ENCODE data around the gene PROSER1.
"Not testable (repeated sequence)": the region's sequence is repeated elsewhere in the genome, so short reads cannot be mapped to it uniquely, and the experiment has no call there.

The PROSER1 gene

DNA sequence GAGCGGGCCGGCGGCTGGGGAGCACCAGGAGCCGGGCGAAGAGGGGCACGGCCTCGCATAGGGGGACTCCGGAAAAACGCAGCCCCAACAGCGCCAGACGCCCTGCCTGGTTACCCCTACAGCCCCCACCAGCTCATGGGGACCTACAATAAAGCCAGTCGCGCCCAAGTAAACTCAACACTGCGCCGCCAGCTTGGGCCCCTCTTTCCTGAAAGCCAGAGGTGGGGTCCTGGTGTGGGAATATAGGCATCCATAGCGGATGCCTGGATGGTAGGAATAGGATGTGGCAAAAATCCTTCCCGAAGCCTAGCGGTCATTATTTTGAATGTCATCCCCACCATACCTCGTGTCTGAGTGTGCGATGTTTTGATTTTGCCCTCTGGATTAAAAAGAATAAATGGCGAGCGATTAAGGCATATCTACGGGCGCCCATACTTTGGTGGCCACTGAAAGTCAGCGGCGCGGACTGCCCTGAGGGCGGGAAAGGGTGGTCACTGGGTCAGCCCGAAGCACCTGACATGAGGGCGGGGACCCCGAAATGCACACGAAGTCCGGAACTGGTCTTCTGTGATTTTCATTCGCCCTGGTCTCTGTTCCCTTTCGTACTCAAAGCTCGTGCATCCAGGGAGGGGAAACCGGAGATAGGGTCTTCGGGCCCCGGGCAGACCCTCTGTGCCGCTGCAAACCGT is at the start of gene PROSER1, which contains the start of gene NHLRC3:
Gene PROSER1 (minus strand): TSS at position 210 of the 689 bp plus-strand sequence. CDS start 847 bp downstream, outside the sequence.
Gene NHLRC3 (plus strand): TSS at position 577 of the 689 bp plus-strand sequence. CDS start 184 bp downstream, outside the sequence.
- DNase-seq: peak; percentile 80

DNA sequence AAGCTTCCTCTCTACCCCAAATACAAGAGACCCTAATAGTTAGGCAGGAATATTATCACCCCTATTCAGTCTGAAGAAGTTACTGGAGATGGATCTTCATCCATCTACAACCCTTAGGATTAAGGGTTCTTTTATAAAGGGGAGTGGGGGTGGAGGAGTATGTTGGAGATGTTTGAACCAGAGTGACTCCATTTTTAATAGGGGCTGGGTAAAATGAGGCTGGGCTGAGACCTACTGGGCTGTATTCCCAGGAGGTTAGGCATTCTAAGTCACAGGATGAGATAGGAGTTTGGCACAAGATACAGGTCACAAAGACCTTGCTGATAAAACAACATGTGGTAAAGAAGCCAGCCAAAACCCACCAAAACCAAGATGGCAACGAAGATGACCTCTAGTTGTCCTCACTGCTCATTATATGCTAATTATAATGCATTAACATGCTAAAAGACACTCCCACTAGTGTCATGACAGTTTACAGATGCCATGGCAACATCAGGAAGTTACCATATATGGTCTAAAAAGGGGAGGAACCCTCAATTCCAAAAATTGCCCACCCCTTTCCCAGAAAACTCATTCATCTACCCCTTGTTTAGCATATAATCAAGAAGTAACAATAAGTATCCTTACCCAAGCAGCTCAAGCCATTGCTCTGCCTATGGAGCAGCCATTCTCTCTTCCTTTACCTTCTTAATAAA is 48.5 kb upstream of the PROSER1 start:
- DNase-seq: not testable (repeated sequence)

GRCh38 chr13:39073983-39074382 is 36.1 kb upstream of the PROSER1 start:
- no peak for DNase-seq

DNA sequence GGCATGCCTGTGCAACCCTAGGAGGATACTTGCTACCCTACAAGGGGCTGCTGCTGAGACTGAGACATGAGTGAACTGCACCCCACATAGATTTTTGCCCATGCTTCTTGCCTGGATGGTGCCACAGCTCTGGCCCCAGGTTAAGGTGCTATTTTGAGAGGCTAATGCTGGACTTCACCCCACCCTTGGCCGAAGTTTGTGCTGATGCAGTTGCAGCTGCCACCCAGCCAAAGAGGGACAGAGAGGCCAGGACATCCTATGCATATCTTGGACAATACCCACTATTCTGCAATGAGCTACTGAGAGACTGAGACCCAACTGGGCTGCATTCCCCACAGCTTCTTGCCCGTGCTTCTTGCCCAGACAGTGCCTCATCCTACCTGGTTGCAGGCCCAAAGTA is 35.0 kb upstream of the PROSER1 start:
- DNase-seq: no peak

- DNase-seq: no peak
Measured at GRCh38 chr13:39062004-39062403, 24.1 kb upstream of the PROSER1 start.

DNA sequence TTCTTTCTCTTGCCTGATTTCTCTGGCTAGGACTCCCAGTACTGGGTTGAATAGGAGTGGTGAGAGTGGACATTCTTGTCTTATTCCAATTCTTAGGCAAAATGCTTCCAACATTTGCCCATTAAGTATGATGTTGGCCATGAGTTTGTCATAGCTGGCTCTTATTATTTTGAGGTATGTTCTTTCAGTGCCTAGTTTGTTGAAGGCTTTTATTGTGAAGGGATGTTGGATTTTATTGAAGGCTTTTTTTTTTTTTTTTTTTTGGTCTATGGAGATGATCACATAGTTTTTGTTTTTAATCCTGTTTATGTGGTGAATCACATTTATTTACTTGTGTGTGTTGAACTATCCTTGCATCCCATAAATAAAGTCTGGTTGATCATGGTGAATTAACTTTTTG is 20.2 kb upstream of the PROSER1 start:
- no peak for DNase-seq

- DNase-seq: no peak
Measured at GRCh38 chr13:39056018-39056417, 18.1 kb upstream of the PROSER1 start.

- DNase-seq: no peak
Measured at GRCh38 chr13:39054112-39054511, 16.2 kb upstream of the PROSER1 start.

DNA sequence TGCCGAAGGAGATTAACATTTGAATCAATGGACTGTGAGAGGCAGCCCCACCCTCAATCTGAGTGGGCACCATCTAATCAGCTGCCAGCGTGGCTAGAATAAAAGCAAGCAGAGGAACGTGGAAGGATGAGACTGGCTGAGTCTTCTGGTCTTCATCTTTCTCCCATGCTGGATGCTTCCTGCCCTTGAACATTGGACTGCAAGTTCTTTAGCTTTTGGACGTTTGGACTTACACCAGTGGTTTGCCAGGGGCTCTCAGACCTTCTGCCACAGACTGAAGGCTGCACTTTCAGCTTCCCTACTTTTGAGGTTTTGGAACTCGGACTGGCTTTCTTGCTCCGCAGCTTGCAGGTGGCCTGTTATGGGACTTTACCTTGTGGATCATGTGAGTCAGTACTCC is 15.1 kb upstream of the PROSER1 start:
- no peak for DNase-seq

DNA sequence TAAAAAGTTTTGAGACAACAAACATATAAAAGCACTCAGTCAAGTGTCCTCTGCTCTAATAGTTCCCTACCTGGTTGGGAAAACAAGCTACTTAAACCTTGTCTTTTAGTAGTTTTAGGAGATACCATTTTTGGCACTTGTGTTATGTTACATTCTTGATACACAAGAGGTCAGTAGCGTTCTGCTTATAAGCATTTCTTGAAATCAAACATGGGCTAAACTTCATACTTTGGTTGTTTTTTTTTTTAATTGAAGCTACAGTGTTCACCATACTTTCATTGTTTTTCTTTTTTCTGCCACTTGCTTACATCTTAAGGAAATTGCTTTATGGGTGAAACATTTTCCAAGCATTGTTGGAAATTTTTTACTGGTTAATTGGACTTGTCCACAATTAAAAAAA is 13.3 kb upstream of the PROSER1 start:
- no peak for DNase-seq

GRCh38 chr13:39049274-39049673 is 11.4 kb upstream of the PROSER1 start:
- no peak for DNase-seq

- no peak for DNase-seq
Measured at GRCh38 chr13:39048806-39049205, 10.9 kb upstream of the PROSER1 start.

DNA sequence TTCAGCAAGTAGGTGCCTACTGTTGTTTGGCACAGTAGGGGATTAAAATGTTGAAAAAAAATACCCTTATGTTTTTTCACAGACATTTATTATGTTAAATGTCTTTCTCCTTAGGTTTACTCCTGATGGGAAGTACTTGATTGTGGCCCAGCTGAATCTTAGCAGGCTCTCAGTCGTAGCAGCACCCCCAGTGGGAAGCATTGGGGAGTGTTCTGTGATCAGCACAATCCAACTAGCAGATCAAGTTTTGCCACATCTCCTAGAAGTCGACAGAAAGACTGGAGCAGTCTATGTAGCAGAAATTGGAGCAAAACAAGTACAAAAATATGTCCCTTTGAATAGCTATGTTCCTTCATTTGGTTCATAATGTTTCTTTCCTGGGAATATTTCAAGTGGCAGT is 9.7 kb upstream of the PROSER1 start:
- DNase-seq: no peak

DNA sequence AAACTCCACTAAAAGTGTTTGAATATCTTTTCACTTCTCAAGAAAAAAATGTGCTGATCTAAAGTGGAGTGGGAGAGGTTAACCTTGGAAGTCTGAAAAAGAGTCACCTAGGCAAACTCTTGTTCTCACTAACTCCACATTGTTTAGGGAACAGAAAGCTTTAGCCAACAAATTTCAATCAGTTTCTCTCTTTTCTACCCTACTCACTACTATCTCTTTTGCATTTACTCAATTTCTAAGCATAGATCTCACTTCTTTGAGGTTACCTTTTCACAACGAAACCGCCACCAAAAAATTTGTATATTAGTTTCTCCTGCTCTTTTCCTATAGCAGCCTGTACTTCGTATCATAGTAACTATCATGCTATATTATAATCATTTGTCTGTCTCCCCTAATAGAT is 6.6 kb upstream of the PROSER1 start:
- no peak for DNase-seq

GRCh38 chr13:39040206-39040605 is 2.3 kb upstream of the PROSER1 start:
- DNase-seq: no peak

GRCh38 chr13:39039041-39039440 is 1.2 kb upstream of the PROSER1 start:
- DNase-seq: no peak

DNA sequence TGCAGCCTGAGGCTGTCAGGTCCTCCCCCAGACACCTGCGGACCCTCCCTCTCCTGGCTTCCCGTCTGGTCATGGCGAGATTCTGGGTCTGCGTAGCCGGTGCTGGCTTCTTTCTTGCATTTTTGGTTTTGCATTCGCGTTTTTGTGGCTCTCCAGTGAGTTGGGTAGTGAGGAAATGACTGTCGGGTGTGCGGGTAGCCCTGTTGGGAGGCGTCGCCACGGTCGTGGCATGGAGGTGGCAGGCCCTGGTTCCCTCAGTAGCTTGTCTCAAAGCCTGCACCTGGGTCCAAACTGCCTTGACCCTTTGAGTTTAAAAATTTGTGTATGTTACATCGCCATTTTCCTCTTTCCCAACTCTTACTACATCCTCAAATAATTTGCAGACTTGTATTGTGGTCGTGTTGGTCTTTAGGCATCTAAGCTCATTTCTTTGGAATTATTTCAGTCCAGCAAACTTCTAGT is 711 bp upstream of the PROSER1 start:
- DNase-seq: peak; percentile 61

DNA sequence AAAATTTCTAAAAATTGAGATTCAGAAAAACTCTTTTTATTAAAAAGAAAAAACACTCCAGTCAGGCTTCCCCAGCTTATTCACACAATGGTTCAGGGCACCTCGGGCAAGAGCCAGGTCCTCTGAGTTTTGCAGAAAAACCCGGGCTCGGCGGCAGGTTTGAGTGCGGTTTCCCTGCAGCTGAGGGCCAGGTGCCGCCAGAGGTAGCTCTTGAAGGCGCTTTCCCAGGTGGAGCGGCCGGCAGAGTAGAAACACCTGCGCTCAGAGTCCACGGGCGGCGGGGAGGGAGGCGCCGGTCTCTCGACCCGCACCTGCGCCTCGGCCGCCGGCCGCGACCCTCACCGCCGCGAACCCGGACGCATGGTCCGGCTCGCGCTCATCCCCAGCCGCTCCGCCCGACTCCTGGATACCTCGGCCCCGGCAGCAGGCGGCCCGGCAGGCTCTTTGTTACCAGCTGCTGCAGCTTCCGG is 444 bp downstream of the PROSER1 start:
- DNase-seq: no peak

GRCh38 chr13:39036212-39036611 is 1.7 kb downstream of the PROSER1 start:
- peak; percentile 23 for DNase-seq

DNA sequence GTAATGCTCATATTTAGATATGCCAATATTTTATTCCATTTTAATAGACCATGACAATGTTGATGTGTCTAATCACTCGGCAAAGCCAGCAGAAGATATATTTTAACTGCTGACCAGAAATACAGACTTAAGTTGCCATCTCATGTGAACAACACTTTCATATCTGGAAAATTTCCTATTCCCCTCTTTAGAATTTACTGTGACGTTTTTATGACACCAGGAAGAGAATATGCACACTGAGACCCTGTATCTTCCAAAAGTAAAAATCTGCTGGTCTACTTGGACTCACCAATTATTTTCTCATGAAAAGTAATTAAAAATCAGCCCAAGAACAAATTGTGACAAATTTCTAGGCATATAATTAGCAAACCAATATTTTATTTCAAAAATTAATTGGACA is 2.1 kb downstream of the PROSER1 start:
- no peak for DNase-seq

GRCh38 chr13:39035204-39035603 is 2.7 kb downstream of the PROSER1 start:
- no peak for DNase-seq

DNA sequence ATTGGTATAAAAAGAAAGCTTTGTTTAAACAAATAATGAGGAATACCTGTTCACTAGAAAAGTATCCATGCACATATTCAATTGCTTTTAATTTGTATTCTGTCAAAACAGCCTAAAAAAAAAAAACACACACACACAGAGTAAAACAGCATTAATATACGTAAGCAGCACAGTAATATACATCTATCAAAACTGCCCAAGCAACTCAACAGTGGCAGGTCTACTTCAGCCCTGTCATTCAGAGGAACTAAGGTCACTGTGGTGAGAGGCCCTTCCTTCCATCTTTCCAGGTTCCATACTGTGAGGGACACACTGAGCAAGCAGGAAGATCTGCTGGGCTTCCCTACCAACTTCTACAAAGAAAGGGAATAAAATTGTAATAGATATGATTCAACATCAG is 3.8 kb downstream of the PROSER1 start:
- DNase-seq: no peak

DNA sequence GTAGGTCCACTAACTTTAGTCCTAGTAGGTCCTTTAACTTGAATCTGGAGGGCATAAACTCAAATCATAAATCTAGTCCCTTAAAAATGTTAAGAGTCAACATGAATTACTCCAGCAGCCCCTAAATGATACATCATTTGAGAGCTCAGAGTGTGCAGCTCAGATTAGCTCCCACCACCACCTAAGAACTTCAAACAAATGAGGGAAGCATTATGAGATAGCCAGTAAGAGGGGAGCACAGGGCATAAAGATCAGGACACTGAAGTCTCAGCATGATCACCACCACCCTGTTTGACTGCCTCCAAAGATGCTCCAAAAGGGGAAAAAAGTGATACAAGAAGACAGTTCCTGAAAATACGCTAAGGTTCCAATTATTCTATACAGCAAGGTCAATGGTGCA is 5.7 kb downstream of the PROSER1 start:
- no peak for DNase-seq

DNA sequence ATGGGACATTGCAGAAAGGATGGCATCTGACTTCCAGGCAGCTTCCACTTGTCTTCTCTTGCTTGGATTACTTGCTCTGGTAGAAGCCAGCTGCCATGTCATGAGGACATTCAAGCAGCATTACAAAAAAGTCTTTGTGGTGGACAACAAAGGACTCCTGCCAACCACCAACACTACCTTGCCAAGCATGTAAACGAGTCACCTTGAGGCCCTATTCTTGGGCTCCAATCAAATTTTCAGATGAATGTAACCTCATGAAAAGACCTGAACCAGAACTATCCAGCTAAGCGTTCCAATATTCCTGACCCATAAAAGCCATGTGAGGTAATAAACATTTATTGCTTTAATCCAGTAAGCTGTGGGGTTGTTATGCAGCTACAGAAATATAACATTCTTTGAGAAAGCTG is 12.5 kb downstream of the PROSER1 start:
- no peak for DNase-seq
